Activated CD4-positive, CD25-positive, alpha-beta regulatory T cell treated with anti-CD3 and anti-CD28 coated beads, Interleukin-2, amount 50 U/mL, for 72 hours (primary cell): ENCODE results near the gene GBF1.
"Not testable (repeated sequence)": the region's sequence is repeated elsewhere in the genome, so short reads cannot be mapped to it uniquely, and the experiment has no call there.

Experiments
- DNase-seq: peaks from one replicate; pipeline ENCODE4 v3.0.0; 2021

Gene GBF1, protein sequence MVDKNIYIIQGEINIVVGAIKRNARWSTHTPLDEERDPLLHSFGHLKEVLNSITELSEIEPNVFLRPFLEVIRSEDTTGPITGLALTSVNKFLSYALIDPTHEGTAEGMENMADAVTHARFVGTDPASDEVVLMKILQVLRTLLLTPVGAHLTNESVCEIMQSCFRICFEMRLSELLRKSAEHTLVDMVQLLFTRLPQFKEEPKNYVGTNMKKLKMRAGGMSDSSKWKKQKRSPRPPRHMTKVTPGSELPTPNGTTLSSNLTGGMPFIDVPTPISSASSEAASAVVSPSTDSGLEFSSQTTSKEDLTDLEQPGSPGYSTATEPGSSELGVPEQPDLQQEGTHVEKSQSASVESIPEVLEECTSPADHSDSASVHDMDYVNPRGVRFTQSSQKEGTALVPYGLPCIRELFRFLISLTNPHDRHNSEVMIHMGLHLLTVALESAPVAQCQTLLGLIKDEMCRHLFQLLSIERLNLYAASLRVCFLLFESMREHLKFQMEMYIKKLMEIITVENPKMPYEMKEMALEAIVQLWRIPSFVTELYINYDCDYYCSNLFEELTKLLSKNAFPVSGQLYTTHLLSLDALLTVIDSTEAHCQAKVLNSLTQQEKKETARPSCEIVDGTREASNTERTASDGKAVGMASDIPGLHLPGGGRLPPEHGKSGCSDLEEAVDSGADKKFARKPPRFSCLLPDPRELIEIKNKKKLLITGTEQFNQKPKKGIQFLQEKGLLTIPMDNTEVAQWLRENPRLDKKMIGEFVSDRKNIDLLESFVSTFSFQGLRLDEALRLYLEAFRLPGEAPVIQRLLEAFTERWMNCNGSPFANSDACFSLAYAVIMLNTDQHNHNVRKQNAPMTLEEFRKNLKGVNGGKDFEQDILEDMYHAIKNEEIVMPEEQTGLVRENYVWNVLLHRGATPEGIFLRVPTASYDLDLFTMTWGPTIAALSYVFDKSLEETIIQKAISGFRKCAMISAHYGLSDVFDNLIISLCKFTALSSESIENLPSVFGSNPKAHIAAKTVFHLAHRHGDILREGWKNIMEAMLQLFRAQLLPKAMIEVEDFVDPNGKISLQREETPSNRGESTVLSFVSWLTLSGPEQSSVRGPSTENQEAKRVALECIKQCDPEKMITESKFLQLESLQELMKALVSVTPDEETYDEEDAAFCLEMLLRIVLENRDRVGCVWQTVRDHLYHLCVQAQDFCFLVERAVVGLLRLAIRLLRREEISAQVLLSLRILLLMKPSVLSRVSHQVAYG (N-terminal part only)

DNA sequence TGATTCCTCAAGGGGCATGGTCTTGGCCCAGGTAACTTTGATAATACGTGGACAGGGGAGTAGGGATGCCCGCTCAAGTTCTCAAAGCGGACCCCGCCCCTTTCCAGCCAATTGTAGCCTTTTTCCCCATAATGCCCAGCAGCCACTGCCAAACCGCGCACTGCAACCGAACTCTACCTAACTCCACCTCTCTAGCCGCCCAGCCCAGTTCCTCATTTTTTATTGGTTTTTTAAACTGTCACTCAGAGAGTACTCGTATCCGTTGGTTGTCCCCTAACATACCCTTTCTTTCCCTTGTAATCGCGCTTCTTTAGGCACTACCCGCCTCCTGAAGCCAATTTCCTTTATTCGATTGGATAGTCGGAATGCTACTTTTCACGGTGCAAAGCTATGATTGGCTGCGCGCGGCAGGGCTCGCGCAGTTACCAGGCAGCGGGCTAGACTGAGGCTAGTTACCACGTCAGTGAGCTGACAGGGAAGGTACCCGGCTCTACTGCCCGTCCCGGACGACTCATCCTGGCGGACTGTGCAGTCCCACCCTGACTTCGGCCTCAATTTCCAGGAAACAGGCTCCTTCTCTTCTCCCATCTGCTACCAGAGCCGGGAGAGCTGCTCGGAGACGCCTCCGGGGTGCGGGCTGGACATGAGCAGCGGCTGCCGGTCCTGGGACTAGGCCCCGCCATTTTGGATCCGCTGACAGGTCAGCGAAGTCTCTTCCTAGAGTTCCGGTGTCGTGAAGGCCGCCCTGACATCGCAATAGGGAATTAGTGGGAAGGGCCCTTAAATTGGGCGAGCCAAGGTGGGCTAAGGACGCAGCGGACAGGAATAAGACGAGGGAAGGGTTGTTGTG is at the start of gene GBF1:
GBF1 (plus strand) TSS at position 451 of the 850 bp plus-strand sequence. CDS start 13,407 bp downstream, outside the sequence.
- peak; percentile 83 for DNase-seq

DNA sequence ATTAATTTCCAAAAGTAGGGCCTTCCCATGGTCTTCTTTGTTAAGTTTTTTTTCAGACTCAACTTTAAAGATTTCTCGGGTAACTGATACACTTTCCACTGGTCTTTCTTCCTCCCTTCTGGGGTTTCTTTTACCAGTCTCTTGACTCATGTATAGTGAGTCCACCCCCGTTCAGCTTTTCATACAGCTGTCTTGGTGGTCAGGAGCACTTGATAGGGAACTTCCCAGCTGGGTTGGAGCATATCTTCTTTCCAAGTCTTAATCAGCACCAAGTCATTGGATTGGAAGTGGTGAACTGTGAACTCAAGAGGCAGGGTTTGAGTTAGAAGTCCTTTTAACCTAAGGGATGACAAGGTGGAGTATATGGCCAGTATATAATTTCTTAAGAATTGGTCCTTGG is 48.4 kb upstream of the GBF1 start:
- no peak for DNase-seq

DNA sequence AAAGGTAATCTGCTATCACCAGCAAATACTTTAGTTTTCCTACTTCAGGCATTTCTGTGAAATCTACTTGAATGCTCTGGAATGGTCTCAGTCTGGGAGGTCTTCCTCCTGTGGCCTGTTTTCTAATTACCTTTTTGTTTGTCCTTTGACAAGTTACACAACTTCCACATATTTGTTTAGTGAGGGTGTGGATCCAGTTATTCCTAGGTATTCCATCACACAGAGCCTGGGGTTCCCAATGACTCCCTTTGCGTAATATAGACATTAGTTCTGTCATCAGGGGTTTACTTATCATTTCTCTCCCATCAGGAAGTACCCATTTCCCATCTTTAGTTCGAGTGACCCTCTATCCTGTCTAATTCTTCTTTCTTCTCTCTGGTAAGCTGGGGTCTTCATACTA is 47.3 kb upstream of the GBF1 start:
- no peak for DNase-seq

DNA sequence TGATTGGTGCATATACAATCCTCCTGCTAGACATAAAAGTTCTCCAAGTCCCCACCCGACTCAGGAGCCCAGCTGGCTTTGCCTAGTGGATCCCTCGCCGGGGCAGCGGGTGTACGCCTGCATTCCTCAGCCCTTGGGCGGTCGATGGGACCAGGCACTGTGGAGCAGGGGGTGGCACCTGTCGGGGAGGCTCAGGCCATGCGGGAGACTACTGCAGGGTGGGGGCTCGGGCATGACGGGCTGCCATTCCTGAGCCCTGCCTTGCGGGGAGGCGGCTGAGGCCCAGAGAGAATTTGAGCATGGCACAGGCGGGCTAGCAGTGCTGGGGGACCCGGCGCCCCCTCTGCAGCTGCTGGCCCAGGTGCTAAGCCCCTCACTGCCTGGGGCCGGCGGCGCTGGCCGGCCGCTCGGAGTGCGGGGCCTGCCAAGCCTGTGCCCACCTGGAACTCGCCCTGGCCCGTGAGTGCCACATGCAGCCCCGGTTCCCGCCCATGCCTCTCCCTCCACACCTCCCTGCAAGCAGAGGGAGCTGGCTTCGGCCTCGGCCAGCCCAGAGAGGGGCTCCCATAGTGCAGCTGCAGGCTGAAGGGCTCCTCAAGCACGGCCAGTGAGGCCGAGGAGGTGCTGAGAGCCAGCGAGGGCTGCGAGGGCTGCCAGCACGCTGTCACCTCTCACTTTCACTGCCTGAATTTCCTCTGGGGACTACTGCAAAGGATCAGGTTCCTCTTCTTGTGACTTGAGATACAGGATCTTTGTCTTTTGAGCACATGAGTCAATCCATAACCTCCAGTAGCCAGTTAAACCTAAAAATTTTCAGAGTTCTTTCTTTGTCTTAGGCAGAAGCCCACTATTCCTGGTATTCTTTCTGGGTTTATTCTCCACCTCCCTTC is 44.3 kb upstream of the GBF1 start:
- no peak for DNase-seq

DNA sequence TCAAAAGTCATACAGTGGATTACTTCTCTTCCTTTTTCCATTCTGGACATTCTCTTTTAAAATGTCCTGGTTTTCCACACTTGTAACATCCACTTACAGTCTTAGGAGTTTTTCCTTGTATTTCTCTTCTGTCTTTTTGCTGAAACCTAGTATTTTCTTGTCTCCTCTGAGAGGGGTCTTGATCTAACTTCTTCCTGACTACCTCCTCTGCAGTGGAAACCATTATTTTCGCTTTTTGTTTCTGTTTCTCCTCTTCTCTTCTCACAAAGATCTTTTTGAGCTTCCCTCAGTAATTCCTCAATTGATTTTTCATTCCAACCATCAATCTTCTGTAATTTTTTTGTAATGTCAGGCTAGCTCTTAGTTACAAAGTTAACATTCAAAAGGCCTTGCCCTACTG is 42.9 kb upstream of the GBF1 start:
- DNase-seq, result no peak

DNA sequence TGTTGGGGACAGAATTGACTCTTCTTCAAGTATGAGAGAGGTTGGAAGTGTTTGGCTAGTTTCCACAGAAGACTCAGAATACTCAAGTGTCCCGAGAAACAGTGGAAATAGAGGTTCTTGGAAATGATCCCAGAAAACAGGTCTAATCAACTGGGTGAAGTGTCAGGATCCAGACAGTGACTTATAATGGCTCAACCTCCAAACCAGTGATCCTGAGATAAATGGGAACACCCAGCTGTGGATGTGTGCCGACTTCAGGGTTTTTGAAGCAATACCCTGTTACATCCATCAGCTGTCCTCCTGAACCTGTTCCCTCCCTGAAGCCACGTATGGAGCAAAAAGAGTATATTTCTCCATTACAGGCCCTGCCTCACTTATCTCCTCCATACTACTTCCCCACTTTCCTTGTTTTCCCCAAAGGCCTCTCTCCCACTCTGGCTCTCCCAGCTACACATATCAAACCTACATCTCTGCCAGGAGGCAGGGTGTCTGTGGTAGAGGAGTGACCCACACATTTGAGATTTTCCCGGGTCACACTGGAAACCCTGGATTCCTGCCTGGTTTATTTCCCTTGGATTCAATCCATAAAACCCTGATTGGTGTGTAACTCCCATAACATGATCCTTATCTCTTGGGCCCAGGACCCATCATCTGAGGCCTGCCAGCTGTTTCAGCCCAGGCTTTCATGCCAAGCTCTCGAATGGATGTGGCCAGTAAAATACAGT is 36.9 kb upstream of the GBF1 start:
- no peak for DNase-seq

DNA sequence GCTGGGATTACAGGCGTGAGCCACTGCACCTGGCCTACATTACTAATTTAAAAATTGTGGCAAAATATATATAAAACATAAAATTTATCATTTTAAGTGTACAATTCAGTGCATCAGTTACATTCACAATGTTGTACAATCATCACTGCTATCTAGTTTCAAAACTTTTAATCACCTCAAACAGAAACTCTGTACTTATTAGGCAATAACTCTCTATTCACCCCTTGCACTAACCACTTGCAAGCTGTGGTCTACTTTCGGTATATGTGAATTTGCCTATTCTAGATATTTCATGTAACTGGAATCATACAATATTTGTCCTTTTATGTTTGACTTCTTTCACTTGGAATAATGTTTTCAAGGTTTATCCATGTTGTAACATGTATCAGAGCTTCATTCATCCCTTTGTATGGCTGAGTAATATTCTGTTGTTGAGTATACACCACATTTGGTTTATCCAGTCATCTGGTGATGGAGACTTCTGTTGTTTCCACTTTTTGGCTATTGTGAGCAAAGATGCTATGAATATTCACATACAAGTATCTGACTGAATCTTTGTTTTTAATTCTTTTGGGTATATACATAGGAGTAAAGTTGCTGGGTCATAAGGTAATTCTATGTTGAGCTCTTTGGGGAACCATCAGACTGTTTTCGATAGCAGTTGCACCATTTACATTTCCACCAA is 33.6 kb upstream of the GBF1 start:
- no peak for DNase-seq

DNA sequence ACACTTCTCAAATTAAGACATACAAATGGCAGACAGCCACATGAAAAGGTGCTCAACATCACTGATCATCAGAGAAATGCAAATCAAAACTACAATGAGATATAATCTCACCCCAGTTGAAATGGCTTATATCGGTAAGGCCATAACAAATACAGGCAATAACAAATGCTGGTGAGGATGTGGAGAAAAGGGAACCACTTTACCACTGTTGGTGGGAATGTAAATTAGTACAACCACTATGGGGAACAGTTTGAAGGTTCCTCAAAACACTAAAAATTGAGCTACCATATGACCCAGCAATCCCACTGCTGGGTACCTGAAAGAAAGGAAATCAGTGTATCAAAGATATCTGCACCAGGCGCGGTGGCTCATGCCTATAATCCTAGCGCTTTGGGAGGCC is 31.7 kb upstream of the GBF1 start:
- DNase-seq, result not testable (repeated sequence)

DNA sequence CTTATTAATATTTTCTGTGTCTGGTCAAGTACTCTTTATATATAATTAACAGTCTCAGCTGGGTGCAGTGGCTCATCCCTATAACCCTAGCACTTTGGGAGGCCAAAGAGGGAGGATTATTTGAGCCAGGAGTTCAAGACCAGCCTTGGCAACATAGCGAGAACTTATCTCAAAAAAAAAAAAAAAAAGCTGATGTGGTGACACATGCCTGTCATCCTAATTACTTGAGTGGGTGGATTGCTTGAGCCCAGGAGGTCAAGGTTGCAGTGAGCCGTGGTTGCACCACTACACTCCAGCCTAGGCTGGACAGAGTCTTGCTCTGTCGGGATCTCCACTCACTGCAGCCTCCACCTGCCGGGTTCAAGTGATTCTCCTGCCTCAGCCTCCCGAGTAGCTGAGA is 26.0 kb upstream of the GBF1 start:
- no peak for DNase-seq

DNA sequence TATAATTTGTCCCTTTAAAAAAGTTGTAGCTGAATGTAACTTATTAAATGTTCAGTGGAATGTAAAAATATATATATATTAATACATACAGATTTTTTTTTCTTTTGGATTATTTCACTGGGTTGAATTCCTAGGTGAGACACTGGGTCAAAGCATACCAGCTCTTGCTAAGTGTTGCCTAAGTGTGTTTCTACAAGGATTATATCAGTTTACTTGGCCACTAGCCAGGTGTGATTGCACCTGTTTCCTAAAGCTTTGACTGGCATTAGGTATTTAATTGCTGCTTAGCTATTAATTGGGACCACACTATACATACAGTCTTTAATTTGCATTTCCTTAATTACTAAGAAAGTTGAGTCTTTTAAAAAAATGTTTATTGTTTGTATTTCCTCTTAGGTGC is 24.7 kb upstream of the GBF1 start:
- DNase-seq, result no peak

DNA sequence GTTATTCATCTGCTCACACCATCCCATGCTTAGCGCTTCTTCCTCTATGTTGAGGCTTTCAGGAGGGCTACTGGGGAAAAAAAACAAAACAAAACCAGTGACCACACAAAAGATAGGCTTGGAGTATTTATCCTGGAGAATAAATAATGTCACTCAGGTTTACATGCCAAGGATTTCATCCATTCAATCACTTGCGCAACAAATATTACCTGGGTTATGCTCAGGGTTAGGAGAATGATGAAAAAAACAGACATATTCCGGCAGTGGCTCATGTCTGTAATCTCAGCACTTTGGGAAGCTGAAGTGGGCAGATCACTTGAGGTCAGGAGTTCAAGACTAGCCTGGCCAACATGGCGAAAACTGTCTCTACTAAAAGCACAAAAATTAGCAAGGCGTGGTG is 22.5 kb upstream of the GBF1 start:
- DNase-seq, result no peak

DNA sequence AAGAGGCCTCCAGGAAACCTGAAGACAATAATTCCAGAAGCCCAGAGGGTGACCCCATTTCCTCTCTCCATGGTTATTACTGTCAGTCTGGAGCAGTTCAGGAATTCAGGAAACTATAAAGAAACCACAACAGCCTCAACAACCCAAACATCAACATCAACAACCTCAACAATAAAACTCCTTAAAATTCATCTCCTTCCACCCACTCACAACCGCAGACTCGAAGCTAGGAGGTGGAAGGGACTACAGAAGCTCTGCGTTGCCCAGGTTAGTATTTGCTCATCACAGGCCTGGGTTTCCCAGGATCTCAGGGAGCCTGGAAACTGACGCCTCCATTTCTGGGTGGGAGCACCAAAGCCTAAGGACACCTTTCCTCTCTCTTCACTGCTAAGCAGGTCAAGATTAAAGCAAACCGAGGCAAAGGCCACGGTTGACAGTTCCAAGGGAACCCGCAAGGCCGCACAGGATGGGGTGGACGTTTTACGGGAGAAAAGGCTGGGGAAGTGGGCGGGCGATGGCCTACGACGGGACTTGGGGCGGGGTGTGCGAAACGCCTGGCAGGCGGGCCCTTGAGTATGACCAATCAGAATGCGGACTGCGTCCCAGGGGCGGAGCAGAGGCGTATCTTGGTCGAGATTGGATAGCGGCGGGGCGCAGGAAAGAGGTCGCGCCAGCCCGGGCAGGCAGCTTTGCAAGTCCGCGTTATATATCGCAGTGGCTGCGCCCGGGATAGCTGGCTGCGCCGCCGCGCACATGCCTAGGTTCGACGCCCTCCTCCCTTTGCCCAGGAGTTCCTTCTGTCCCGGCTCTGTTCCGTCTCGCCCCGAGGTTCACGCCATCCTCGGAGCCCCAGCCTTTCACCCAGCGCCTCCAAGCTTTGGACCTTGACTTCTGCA is 19.4 kb upstream of the GBF1 start, which contains the start of gene ELOVL3:
ELOVL3 (plus strand) TSS at position 654 of the 896 bp plus-strand sequence. CDS start 250 bp downstream, outside the sequence.
- peak; percentile 84 for DNase-seq

DNA sequence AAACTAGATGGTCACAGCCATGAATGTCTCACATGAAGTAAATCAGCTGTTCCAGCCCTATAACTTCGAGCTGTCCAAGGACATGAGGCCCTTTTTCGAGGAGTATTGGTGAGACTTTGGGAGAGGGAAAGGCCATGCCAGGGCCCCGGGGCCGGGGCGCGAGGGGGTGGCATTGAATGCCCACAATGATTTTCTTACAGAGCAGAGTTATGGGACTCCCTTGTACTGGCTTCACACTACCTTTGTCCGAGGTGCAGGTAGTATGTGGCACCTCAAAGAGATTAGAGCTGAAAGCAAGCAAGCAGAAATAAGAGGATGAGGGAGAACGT is 18.8 kb upstream of the GBF1 start:
- no peak for DNase-seq

DNA sequence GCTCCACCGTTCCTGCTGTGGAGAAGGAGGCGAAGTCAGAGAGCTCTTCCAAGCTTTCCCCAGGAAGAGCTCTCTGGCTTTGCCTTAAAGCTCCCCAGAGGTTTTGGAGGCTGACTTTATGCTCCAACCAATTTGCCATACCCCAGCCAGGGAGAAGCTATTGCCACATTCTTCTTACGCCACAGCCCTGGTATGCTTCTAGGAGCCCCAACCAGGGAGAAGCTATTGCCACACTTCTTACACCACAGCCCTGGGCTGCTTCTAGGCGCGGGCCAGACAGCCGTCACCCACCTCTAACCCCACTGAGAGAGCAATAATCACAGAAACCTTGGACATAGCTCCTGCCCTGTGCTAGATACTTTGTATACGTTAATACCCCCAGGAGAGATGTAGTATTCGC is 18.3 kb upstream of the GBF1 start:
- DNase-seq, result no peak

DNA sequence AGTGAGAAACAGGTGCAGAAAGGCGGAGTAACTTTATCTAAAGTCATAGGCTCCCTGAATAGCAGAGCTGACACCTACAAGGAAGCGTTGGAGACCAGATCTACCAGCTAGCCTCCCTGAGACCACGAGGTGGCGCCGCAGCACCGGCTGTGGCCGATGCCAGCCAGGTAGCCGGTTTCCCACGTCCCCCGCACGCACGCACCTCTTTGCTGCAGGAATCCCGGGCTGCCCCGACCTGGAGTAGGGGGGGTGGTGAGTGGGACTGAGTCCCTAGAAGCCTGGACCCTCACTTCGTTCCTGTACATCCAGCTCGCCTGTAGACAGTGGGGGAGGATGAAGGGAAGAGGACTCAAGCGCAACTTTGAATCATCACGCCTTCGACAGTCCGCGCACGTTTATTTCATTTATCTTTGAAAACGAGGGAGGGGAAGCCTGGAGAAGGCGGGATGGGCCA is 15.5 kb upstream of the GBF1 start:
- peak; percentile 88 for DNase-seq

DNA sequence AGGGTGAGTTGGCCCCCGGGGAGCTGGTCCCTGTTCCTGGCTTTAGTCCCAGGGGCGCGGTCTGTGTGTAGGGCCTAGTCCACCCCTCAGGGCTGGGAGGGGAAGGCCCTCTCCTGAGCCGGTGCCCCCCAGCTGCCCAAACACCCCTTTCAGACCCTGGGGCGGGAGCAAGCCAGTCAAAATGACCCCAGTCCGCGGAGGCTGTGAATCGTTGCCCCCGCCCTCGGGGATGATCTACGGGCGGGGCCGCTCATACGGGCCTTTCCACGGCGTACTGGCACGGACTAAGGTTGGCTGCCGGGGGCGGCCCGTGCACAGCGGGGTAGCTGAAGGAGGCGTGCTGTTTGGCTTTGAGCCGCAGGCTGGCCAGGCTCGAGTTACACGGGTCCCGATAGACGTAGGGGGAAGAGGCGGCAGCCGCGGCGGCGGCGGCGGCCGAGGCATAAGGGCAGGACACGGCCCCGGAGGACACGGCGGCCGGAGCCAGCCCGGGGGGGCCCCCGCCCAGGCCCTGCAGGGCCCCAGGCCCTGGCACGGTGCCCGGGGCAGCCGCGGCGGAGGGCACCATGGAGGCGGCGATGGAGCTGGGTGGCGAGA is 15.0 kb upstream of the GBF1 start:
- peak; percentile 49 for DNase-seq

DNA sequence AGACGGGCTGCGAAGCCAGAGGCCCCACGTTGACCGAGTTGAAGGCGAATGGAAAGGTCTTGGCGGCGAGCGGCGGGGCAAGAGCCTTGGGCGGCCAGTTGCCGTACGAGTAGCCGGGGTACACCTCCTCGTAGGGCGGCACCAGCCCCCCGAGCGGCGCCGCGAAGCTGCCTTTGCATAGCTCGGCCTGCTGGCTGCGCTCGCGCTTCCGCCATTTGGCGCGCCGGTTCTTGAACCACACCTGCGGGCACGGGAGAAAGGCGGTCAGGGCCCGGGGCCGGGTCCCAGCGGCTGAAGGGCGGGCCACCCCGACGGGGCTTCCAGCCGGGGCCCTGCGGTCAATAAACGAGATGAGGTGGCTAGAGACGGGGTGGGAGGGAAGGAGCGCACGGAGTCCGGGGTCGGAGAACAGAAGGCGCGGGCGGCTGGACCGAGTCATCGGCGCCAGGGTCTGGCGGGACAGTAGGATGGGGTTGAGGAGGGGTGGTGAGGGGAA is 14.4 kb upstream of the GBF1 start:
- DNase-seq, result peak; percentile 58
